Measurements from ENCODE around the gene ARPC3. TPM values are rescaled to one million over a fixed set of nuclear protein-coding genes. Genes with fewer than 3 reads are reported as not detected.

ARPC3 gene
- total RNA-seq, 4 donors from 2014 or later: 169 to 516 (median 218) TPM

GRCh38 chr12:110453569-110454296 is 3.6 kb upstream of the ARPC3 start:
- intact Hi-C loops (cut with DNase I): no loop called here

GRCh38 chr12:110451263-110451662 is 1.1 kb upstream of the ARPC3 start:
- Histone ChIP-seq H3K27ac (no peak overlapping the region), H3K9me3 (no peaks in the 10 kb centered on the region), H3K36me3 (peaks cover 0 to 8% of the 10 kb centered on the region in 2 donors), H3K4me3 (replicated peaks in 1 of 3) (no peak overlapping the region), H3K4me1 (peaks cover 7 to 12% of the 10 kb centered on the region in 2 donors), H3K27me3 (no peaks in the 10 kb centered on the region)
- no peak for TF ChIP-seq CTCF (IDR thresholded peaks at IDR 0.05)
- no peak for TF ChIP-seq POLR2A (IDR thresholded peaks at IDR 0.05)
- no peak for DNase-seq
- 73 to 80% methylated on average over 1 of the region's 1 CpG for WGBS, 2 donors
- intact Hi-C loops (cut with DNase I): no loop called here

More at GRCh38 chr12:110453569-110454296, 3.6 kb upstream of the ARPC3 start:
- H3K4me1 ChIP-seq: peaks cover 4 to 5% of the 10 kb centered on the region in 2 donors
- H3K27ac ChIP-seq: no peak overlapping the region
- peaks cover 0 to 12% of the 10 kb centered on the region in 2 donors for H3K36me3 ChIP-seq
- DNase-seq: no peak
- TF ChIP-seq CTCF (IDR thresholded peaks at IDR 0.05) (no peak), POLR2A (IDR thresholded peaks at IDR 0.05) (no peak)
- no peaks in the 10 kb centered on the region for H3K27me3 ChIP-seq
- H3K9me3 ChIP-seq: no peaks in the 10 kb centered on the region
- WGBS, 2 donors: 94 to 97% methylated on average over 4 of the region's 4 CpGs
- no peak overlapping the region for H3K4me3 ChIP-seq (replicated peaks in 1 of 3)

- intact Hi-C loops (cut with DNase I): no loop called here
- H3K36me3 ChIP-seq: peaks cover 27 to 38% of the 10 kb centered on the region in 2 donors
- no peak overlapping the region for H3K4me3 ChIP-seq (replicated peaks in 1 of 3)
- no peak for DNase-seq
- no peak overlapping the region for H3K27ac ChIP-seq
- no peaks in the 10 kb centered on the region for H3K9me3 ChIP-seq
- 94 to 96% methylated on average over 3 of the region's 3 CpGs for WGBS, 2 donors
- H3K4me1 ChIP-seq: peaks cover 7 to 12% of the 10 kb centered on the region in 2 donors
- no peaks in the 10 kb centered on the region for H3K27me3 ChIP-seq
- no peak for TF ChIP-seq POLR2A (IDR thresholded peaks at IDR 0.05)
- TF ChIP-seq CTCF (IDR thresholded peaks at IDR 0.05): no peak
These were observed 5.7 kb downstream of the ARPC3 start for GRCh38 chr12:110444455-110444854.

- peaks cover 49 to 50% of the 10 kb centered on the region in 2 donors for H3K36me3 ChIP-seq
These were observed 13.9 kb downstream of the ARPC3 start for GRCh38 chr12:110436231-110436630.

More at GRCh38 chr12:110436231-110436630, 13.9 kb downstream of the ARPC3 start:
- Histone ChIP-seq H3K27ac (no peak overlapping the region), H3K27me3 (no peaks in the 10 kb centered on the region), H3K9me3 (no peaks in the 10 kb centered on the region), H3K4me3 (replicated peaks in 1 of 3) (no peak overlapping the region), H3K4me1 (no peaks in the 10 kb centered on the region)
- TF ChIP-seq POLR2A (IDR thresholded peaks at IDR 0.05) (no peak), CTCF (IDR thresholded peaks at IDR 0.05) (no peak)
- intact Hi-C loops (cut with DNase I): no loop called here
- 66 to 69% methylated on average over 2 of the region's 2 CpGs for WGBS, 2 donors
- DNase-seq: no peak

Measured in thyroid gland (tissue), 4 donors.